ENCODE data around the gene BRI3BP.

Gene BRI3BP

DNA sequence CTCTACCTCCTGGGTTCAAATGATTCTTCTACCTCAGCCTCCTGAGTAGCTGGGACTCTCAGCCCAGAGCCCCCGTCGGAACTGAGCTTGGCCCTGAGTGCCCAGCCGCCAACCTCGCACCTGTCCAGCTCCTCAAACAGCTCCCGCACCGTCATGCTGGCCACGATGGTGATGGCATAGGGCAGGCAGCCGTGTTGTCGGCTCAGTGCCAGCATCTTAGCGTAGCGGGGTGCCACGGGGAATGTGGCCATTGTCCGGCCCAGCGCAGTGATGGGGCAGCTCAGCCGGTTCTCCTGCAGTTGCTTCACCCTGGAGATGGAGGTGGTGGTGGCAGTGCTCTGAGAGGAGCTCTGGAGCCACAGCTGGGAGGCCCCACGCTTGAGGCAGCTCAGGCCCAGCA lies 36.9 kb upstream of the BRI3BP start:
- Histone ChIP-seq H3K4me3 (ENCODE audit: low read length) (no peak overlapping the region), H3K36me3 (ENCODE audit: control insufficient read depth, insufficient read depth, low read length, severe bottlenecking) (peaks cover 58% of the 10 kb centered on the region)
- no peak for DNase-seq (ENCODE audit: low read depth)

DNA sequence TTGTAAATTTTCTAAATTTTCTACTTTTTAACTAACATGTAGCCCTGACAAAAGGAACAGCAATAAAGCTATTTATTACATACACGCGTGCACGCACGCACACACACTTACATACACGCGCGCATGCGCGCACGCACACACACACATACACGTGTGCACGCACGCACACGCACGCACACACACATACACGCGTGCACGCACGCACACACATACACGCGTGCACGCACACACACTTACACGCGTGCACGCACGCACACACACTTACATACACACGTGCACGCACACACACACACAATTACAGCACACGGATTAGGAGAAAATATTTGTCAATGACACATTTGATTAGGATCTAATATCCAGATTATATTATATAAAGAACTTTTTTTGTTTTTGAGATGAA lies 32.4 kb upstream of the BRI3BP start:
- no peaks in the 10 kb centered on the region for H3K27me3 ChIP-seq (replicated peaks; ENCODE audit: control insufficient read depth, insufficient read depth, low read length)
- no peaks in the 10 kb centered on the region for H3K9me3 ChIP-seq (ENCODE audit: control insufficient read depth, low read length)
- no peak for DNase-seq (ENCODE audit: low read depth)
- H3K4me1 ChIP-seq (ENCODE audit: control insufficient read depth, insufficient read depth, low read length): no peaks in the 10 kb centered on the region
- H3K36me3 ChIP-seq (ENCODE audit: control insufficient read depth, insufficient read depth, low read length, severe bottlenecking): peaks cover 50% of the 10 kb centered on the region
- H3K4me3 ChIP-seq (ENCODE audit: low read length): no peak overlapping the region
- no peak overlapping the region for H3K9ac ChIP-seq (ENCODE audit: low read length)

More for the DNA sequence above, 36.9 kb upstream of the BRI3BP start:
- H3K9ac ChIP-seq (ENCODE audit: low read length): no peak overlapping the region
- no peaks in the 10 kb centered on the region for H3K27me3 ChIP-seq (replicated peaks; ENCODE audit: control insufficient read depth, insufficient read depth, low read length)
- H3K9me3 ChIP-seq (ENCODE audit: control insufficient read depth, low read length): no peaks in the 10 kb centered on the region
- H3K4me1 ChIP-seq (ENCODE audit: control insufficient read depth, insufficient read depth, low read length): no peaks in the 10 kb centered on the region

DNA sequence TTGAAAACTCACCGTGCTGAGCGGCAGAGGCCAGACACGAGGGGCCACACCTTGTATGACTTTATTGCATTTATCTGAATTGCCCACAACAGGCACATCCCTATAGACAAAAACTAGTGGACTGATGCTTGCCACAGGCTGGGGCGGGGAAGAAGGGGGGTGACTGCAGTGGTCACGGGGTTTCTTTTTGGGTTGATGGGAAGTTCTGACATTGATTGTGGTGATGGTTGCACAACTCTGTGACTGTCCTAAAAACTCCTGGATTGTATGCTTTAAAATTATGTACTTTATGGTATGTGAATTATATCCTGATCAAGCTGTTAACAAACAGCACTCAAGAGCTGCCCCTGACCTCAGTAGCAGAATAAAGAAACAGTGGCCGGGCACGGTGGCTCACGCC lies 30.2 kb upstream of the BRI3BP start:
- H3K9me3 ChIP-seq (ENCODE audit: control insufficient read depth, low read length): no peaks in the 10 kb centered on the region
- no peaks in the 10 kb centered on the region for H3K4me1 ChIP-seq (ENCODE audit: control insufficient read depth, insufficient read depth, low read length)
- H3K4me3 ChIP-seq (ENCODE audit: low read length): no peak overlapping the region
- H3K27me3 ChIP-seq (replicated peaks; ENCODE audit: control insufficient read depth, insufficient read depth, low read length): no peaks in the 10 kb centered on the region
- peaks cover 51% of the 10 kb centered on the region for H3K36me3 ChIP-seq (ENCODE audit: control insufficient read depth, insufficient read depth, low read length, severe bottlenecking)
- H3K9ac ChIP-seq (ENCODE audit: low read length): no peak overlapping the region
- no peak for DNase-seq (ENCODE audit: low read depth)

DNA sequence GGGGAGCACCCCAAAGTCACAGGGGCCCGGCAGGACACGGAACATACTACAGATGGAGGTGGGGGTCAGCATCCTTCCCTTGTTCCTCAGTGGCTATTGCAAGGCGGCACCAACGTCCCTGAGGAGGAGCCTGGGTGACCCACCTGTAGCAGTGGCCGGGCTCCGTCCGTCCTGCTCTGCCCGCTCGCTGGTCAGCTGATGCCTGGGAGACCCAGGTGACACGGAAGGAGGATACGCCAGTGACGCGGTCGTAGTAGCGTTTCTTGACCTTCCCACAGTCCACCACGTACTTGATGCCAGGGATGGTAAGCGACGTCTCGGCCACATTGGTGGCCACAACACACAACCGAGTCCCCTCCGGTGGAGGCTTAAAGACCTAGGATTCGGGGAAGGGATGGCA lies 29.2 kb upstream of the BRI3BP start:
- no peaks in the 10 kb centered on the region for H3K9me3 ChIP-seq (ENCODE audit: control insufficient read depth, low read length)
- peaks cover 54% of the 10 kb centered on the region for H3K36me3 ChIP-seq (ENCODE audit: control insufficient read depth, insufficient read depth, low read length, severe bottlenecking)
- no peaks in the 10 kb centered on the region for H3K4me1 ChIP-seq (ENCODE audit: control insufficient read depth, insufficient read depth, low read length)
- H3K27me3 ChIP-seq (replicated peaks; ENCODE audit: control insufficient read depth, insufficient read depth, low read length): no peaks in the 10 kb centered on the region
- H3K4me3 ChIP-seq (ENCODE audit: low read length): no peak overlapping the region
- no peak for DNase-seq (ENCODE audit: low read depth)
- H3K9ac ChIP-seq (ENCODE audit: low read length): no peak overlapping the region

DNA sequence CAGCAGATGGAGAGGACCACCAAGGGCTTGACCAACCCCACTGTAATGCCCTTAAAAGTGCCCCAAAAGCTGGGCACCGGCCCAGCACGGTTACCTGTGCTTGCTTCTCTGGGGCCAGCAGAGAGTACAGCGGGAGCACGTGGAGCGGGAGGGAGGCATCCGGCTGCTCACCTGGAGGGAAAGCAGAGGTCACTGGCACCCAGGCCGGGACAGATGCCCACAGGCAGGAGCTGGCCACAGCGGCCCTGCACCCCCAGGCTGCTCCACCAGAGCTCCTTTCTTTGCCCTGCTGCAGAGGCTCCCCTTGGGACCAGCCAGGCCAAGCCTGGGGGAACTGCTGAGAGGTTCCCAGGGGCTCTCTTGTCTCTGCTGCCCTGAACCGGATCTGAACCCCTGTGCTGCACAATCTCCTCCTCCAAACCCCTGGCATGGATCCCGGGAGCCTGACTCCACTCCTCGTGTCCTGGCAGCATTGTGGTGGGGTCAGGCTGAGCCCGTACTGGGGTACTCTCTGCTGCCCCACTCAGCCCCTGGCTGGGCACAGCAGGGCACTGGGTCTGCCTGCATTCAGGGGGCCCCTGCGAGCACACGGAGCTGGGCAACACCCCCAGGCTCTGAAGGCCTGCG lies 28.5 kb upstream of the BRI3BP start:
- no peak for DNase-seq (ENCODE audit: low read depth)
- no peak overlapping the region for H3K9ac ChIP-seq (ENCODE audit: low read length)
- no peak overlapping the region for H3K4me3 ChIP-seq (ENCODE audit: low read length)
- H3K9me3 ChIP-seq (ENCODE audit: control insufficient read depth, low read length): no peaks in the 10 kb centered on the region
- no peaks in the 10 kb centered on the region for H3K27me3 ChIP-seq (replicated peaks; ENCODE audit: control insufficient read depth, insufficient read depth, low read length)
- H3K36me3 ChIP-seq (ENCODE audit: control insufficient read depth, insufficient read depth, low read length, severe bottlenecking): peaks cover 52% of the 10 kb centered on the region
- no peaks in the 10 kb centered on the region for H3K4me1 ChIP-seq (ENCODE audit: control insufficient read depth, insufficient read depth, low read length)

DNA sequence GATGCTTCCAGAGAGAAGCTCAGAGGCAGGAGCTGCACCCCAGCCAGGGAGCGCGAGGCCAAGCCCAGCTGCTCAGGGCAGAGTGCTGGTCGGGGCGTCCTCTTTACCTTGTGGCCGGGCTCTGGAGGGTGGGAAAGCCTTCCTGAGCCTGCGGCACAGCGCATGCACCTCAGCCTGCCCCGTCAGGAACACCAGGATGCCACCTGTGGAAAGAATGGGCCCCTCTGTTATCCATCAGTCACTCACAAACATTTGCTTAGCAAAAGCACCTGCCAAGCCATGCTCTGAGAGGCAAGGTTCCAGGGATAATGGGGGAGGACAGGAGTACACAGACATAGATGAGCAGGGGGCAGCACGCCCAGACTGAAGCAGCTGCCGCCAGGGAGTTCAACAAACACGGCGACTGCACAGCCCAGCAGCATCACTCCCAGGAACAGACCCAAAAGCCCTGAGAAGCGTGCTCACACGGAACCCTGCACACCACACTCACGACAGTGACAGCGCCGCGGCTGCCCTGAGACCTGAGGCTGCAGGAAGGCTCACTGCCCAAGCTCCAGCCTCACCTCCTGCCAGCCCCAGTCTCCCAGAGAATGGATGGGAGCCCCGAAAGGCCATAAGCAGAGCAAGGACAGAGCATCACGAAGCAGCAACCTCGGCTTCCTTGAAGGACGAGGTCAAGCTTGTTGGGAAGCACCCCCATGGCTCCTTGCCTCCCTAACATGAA lies 26.3 kb upstream of the BRI3BP start:
- Histone ChIP-seq H3K36me3 (ENCODE audit: control insufficient read depth, insufficient read depth, low read length, severe bottlenecking) (peaks cover 63% of the 10 kb centered on the region), H3K9ac (ENCODE audit: low read length) (no peak overlapping the region), H3K4me3 (ENCODE audit: low read length) (no peak overlapping the region), H3K4me1 (ENCODE audit: control insufficient read depth, insufficient read depth, low read length) (no peaks in the 10 kb centered on the region), H3K27me3 (replicated peaks; ENCODE audit: control insufficient read depth, insufficient read depth, low read length) (no peaks in the 10 kb centered on the region), H3K9me3 (ENCODE audit: control insufficient read depth, low read length) (no peaks in the 10 kb centered on the region)
- DNase-seq (ENCODE audit: low read depth): no peak

DNA sequence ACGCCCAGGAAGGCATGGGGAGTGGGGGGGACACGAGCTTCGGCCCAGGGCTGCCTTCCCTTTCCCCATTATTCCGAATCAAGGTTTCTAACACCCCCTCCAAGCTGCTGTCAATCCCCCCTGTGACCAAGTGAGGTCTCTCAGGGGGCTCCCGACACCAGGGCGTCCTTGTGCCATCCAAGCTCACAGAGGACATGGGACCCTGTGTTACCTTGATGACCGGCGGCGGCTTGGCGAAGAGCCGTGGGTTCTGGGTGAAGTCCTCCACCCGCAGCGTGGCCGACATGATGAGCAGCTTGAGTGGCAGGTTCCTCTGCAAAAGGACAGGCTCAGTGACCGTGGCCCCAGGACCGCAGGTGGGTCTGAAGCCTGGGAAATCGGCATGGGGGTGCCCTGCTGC lies 24.8 kb upstream of the BRI3BP start:
- H3K9me3 ChIP-seq (ENCODE audit: control insufficient read depth, low read length): no peaks in the 10 kb centered on the region
- peaks cover 59% of the 10 kb centered on the region for H3K36me3 ChIP-seq (ENCODE audit: control insufficient read depth, insufficient read depth, low read length, severe bottlenecking)
- H3K9ac ChIP-seq (ENCODE audit: low read length): no peak overlapping the region
- no peak overlapping the region for H3K4me3 ChIP-seq (ENCODE audit: low read length)
- no peaks in the 10 kb centered on the region for H3K27me3 ChIP-seq (replicated peaks; ENCODE audit: control insufficient read depth, insufficient read depth, low read length)
- DNase-seq (ENCODE audit: low read depth): no peak
- H3K4me1 ChIP-seq (ENCODE audit: control insufficient read depth, insufficient read depth, low read length): no peaks in the 10 kb centered on the region

DNA sequence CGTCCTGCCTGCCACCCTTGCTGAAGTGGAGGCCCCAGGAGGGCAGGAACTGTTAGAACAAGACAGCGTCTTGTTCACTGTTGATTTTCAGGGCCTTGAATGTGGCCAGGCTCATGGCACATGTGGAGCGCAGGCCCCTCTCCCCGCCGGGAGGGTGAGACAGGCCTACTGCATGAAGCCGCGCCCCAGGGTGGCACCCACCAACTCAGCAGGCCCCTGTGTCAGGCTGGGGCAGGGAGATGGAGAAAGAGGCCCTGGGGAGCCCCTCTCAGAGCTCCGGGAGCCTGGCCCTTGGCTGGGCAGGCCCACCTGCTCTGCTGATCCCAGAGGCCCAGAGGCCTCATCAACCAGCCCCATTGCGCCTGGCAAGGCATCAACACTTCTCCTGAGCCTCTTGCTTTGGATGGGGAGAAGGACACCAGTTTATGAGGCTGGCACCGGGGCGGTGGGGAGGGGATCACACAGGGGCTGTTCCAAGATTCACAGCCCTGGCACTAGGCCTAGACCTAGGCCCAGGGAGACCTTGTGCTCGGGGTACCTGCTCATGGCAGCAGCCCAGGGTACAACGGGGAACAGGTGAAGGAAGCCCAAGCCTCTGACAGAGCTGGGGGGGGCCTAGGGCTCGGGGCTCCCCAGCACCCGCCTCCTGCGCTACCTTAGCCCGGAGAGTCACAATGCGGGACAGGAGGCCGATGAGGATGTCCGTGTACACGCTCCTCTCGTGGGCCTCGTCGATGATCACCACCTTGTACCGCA lies 22.6 kb upstream of the BRI3BP start:
- Histone ChIP-seq H3K4me1 (ENCODE audit: control insufficient read depth, insufficient read depth, low read length) (no peaks in the 10 kb centered on the region), H3K27me3 (replicated peaks; ENCODE audit: control insufficient read depth, insufficient read depth, low read length) (no peaks in the 10 kb centered on the region), H3K36me3 (ENCODE audit: control insufficient read depth, insufficient read depth, low read length, severe bottlenecking) (peaks cover 64% of the 10 kb centered on the region), H3K9ac (ENCODE audit: low read length) (no peak overlapping the region), H3K4me3 (ENCODE audit: low read length) (no peak overlapping the region), H3K9me3 (ENCODE audit: control insufficient read depth, low read length) (no peaks in the 10 kb centered on the region)
- no peak for DNase-seq (ENCODE audit: low read depth)

DNA sequence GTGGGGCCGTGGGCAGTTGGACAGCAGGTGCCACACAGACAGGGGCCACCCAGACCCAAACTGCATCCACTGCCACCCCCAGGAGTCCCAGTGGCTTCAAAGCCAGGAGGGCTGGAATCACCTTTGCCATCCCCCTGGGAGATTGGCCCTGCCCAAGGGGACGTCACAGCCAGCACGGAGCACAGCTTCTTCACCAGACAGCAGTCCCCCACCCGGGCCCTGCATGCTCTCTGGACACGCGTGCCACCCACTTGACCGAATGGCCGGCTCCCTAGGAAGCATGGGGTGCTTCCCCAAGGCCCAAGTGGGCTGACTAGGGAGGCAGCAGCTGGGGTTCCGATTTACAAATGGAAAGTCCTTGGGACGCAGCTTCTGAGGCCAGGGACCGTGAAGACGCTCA lies 21.8 kb upstream of the BRI3BP start:
- Histone ChIP-seq H3K9me3 (ENCODE audit: control insufficient read depth, low read length) (no peaks in the 10 kb centered on the region), H3K4me3 (ENCODE audit: low read length) (no peak overlapping the region), H3K36me3 (ENCODE audit: control insufficient read depth, insufficient read depth, low read length, severe bottlenecking) (peaks cover 68% of the 10 kb centered on the region), H3K4me1 (ENCODE audit: control insufficient read depth, insufficient read depth, low read length) (no peaks in the 10 kb centered on the region), H3K27me3 (replicated peaks; ENCODE audit: control insufficient read depth, insufficient read depth, low read length) (no peaks in the 10 kb centered on the region), H3K9ac (ENCODE audit: low read length) (no peak overlapping the region)
- no peak for DNase-seq (ENCODE audit: low read depth)

DNA sequence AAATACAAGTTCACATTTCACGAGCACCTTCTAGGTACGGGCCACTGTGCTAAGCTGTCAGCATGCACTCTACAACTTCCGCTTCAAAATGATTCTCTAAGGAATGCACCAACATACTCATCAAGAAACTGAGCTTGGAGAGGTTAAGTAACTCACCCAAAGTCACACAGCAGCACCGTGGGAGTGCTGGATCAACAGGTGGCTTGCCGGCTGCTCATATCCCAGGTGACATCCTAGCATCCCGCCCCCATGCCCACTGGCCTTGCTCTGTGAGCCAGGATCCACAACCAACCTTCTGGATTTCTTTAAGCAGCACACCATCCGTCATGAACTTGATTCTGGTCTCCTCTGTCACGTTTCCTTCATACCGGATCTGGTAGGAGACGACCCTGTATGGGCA lies 21.2 kb upstream of the BRI3BP start:
- no peak for DNase-seq (ENCODE audit: low read depth)
- Histone ChIP-seq H3K27me3 (replicated peaks; ENCODE audit: control insufficient read depth, insufficient read depth, low read length) (no peaks in the 10 kb centered on the region), H3K4me3 (ENCODE audit: low read length) (no peak overlapping the region), H3K9me3 (ENCODE audit: control insufficient read depth, low read length) (no peaks in the 10 kb centered on the region), H3K9ac (ENCODE audit: low read length) (no peak overlapping the region), H3K4me1 (ENCODE audit: control insufficient read depth, insufficient read depth, low read length) (no peaks in the 10 kb centered on the region), H3K36me3 (ENCODE audit: control insufficient read depth, insufficient read depth, low read length, severe bottlenecking) (peaks cover 70% of the 10 kb centered on the region)

DNA sequence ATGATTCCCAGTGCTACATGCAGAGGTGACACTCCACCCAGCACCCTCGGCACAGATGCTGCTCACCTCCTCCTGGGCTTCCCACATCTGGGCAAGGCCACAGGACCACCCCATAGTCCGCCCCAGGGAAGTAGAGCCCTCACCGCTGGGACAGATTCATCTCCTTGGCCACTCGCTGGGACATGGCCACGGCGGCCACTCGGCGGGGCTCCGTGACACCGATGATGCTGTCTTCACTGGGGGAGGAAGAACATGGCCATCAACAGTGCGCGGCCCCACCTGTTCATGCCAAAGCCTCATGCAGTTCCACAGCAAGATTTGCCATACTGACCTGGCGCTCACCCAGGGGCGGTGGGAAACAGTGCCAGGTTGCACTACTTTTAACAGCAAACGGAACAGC lies 18.2 kb upstream of the BRI3BP start:
- no peak for DNase-seq (ENCODE audit: low read depth)
- peaks cover 74% of the 10 kb centered on the region for H3K36me3 ChIP-seq (ENCODE audit: control insufficient read depth, insufficient read depth, low read length, severe bottlenecking)
- H3K9me3 ChIP-seq (ENCODE audit: control insufficient read depth, low read length): no peaks in the 10 kb centered on the region
- H3K27me3 ChIP-seq (replicated peaks; ENCODE audit: control insufficient read depth, insufficient read depth, low read length): no peaks in the 10 kb centered on the region
- no peaks in the 10 kb centered on the region for H3K4me1 ChIP-seq (ENCODE audit: control insufficient read depth, insufficient read depth, low read length)
- H3K4me3 ChIP-seq (ENCODE audit: low read length): no peak overlapping the region
- no peak overlapping the region for H3K9ac ChIP-seq (ENCODE audit: low read length)

Measured in adipocyte (in vitro differentiated cells).